IPS-18c (cell line): ENCODE measurements around the gene GPR3.
"Not testable (repeated sequence)": the region's sequence is repeated elsewhere in the genome, so short reads cannot be mapped to it uniquely, and the experiment has no call there.

Experiments
- H3K4me3 ChIP-seq: 2 replicates; pipeline ENCODE4 v1.7.0; 2013; ENCODE audit warnings: low read depth, mild to moderate bottlenecking, low read length, moderate library complexity; ENCODE audit not compliant: insufficient read depth
- H3K9me3 ChIP-seq: one replicate; pipeline ENCODE4 v1.6.1; 2013; ENCODE audit warnings: mild to moderate bottlenecking, low read length, moderate library complexity; ENCODE audit not compliant: control insufficient read depth, insufficient read depth

GPR3 gene

GRCh38 chr1:27368869-27369582 lies 23.4 kb upstream of the GPR3 start:
- no peak overlapping the region for H3K4me3 ChIP-seq
- H3K9me3 ChIP-seq, result no peaks in the 10 kb centered on the region

GRCh38 chr1:27372022-27372807 lies 20.2 kb upstream of the GPR3 start:
- Histone ChIP-seq H3K4me3 (no peak overlapping the region), H3K9me3 (peaks cover 2% of the 10 kb centered on the region)

- Histone ChIP-seq H3K4me3 (no peak overlapping the region), H3K9me3 (peaks cover 2% of the 10 kb centered on the region)
These were observed 19.4 kb upstream of the GPR3 start for GRCh38 chr1:27372808-27373690.

GRCh38 chr1:27374362-27375086 lies 17.9 kb upstream of the GPR3 start, which contains the start of gene FCN3:
FCN3 (minus strand) TSS chr1:27374824; CDS start chr1:27374818, 6 bp downstream.
- H3K4me3 ChIP-seq, result no peak within 1 kb of the TSS
- peaks cover 2% of the 10 kb centered on the region for H3K9me3 ChIP-seq

GRCh38 chr1:27377760-27378495 lies 14.5 kb upstream of the GPR3 start:
- Histone ChIP-seq H3K9me3 (peaks cover 2% of the 10 kb centered on the region), H3K4me3 (no peak overlapping the region)

- Histone ChIP-seq H3K4me3 (no peak overlapping the region), H3K9me3 (peaks cover 2% of the 10 kb centered on the region)
These were observed 12.8 kb upstream of the GPR3 start for GRCh38 chr1:27379564-27380122.

GRCh38 chr1:27380224-27380623 lies 12.2 kb upstream of the GPR3 start:
- Histone ChIP-seq H3K4me3 (no peak overlapping the region), H3K9me3 (peaks cover 2% of the 10 kb centered on the region)

GRCh38 chr1:27380766-27381733 lies 11.4 kb upstream of the GPR3 start:
- Histone ChIP-seq H3K9me3 (no peaks in the 10 kb centered on the region), H3K4me3 (no peak overlapping the region)

GRCh38 chr1:27381969-27382762 lies 10.3 kb upstream of the GPR3 start:
- H3K4me3 ChIP-seq, result no peak overlapping the region
- H3K9me3 ChIP-seq, result no peaks in the 10 kb centered on the region

- H3K9me3 ChIP-seq, result no peaks in the 10 kb centered on the region
- peak within 1 kb of the TSS; percentile 40 for H3K4me3 ChIP-seq
These were observed 9.3 kb upstream of the GPR3 start, which contains the start of gene CD164L2 for GRCh38 chr1:27383039-27383605. CD164L2 (minus strand) TSS chr1:27383333; CDS start chr1:27383239, 94 bp downstream.

- Histone ChIP-seq H3K9me3 (no peaks in the 10 kb centered on the region), H3K4me3 (no peak overlapping the region; the same call in 1 of the 2 replicates)
These were observed 8.8 kb upstream of the GPR3 start for GRCh38 chr1:27383661-27384060.

GRCh38 chr1:27384797-27385196 lies 7.6 kb upstream of the GPR3 start:
- not testable (repeated sequence) for H3K9me3 ChIP-seq, H3K4me3 ChIP-seq

- H3K4me3 ChIP-seq, result no peak overlapping the region
- H3K9me3 ChIP-seq, result no peaks in the 10 kb centered on the region
These were observed 4.0 kb upstream of the GPR3 start for GRCh38 chr1:27388337-27389005.
